HepG2 (cell line): Measurements from ENCODE around the gene SDK2. TPM values are rescaled to one million over a fixed set of nuclear protein-coding genes. Genes with fewer than 3 reads are reported as not detected.

ENCODE experiments used
- ATAC-seq: fragments of 200-7000 bp; cut with Tn5 transposase; 3 replicates; pipeline ENCODE4 v1.9.1; 2020; ENCODE audit warnings: mild to moderate bottlenecking, moderate library complexity
- BruUV-seq: library from RNA; stranded (reverse); fragments of 400-500 nt; replicated peaks from 2 replicates; lab custom pipeline; 2021; lab: Mats Ljungman, UMichigan
- CTCF ChIA-PET: fragments of 300-600 bp; formaldehyde crosslinking; extraction: SDS; loops from one replicate; lab custom pipeline; 2021; ENCODE audit warnings: low total read pairs, inconsistent platforms, low intra/inter-chr PET ratio; lab: Yijun Ruan, JAX
- POLR2A ChIA-PET: fragments of 350-600 bp; sonication (Branson Sonifier 250); formaldehyde crosslinking; loops from one replicate; lab custom pipeline; 2020; ENCODE audit warnings: antibody characterized with exemption, inconsistent platforms; lab: Yijun Ruan, JAX
- DNase-seq: peaks from one replicate; pipeline ENCODE4 v3.0.0-alpha.2; 2015; ENCODE audit warnings: low spot score
- FAIRE-seq: peaks from 3 replicates; lab custom pipeline; 2011; peaks lifted over from hg19 to GRCh38; lab: Jason Lieb, UNC
- H2AFZ ChIP-seq: one replicate; pipeline ENCODE4 v1.6.1; 2011; ENCODE audit warnings: low read length, inconsistent platforms
- H3K27ac ChIP-seq: fragments of 300-600 bp; 3 replicates; pipeline ENCODE4 v1.8.0; 2011; ENCODE audit warnings: mixed run types, mild to moderate bottlenecking, mixed read lengths, low read length, inconsistent platforms; ENCODE audit not compliant: insufficient read depth; ENCODE audit errors: extremely low read length
- H3K27me3 ChIP-seq, 2 experiments: fragments of 200-600 bp in 1 of 2; 2 replicates in 1 of 2; 3 replicates in 1 of 2; pipeline versions ENCODE4 v1.6.0 to v1.8.0; 2011; ENCODE audit warnings: low read length in 2 of 2, mild to moderate bottlenecking in 2 of 2, moderate library complexity in 2 of 2, inconsistent platforms in 1 of 2; ENCODE audit not compliant: insufficient read depth in 2 of 2, control insufficient read depth in 1 of 2
- H3K36me3 ChIP-seq, 2 experiments: fragments of 200-600 bp in 1 of 2; replicated peaks in 1 of 2; 2 replicates in 1 of 2; 3 replicates in 1 of 2; pipeline versions ENCODE4 v1.5.1 to v1.8.0; 2011; ENCODE audit warnings: low read length in 2 of 2, inconsistent platforms in 1 of 2; ENCODE audit not compliant: insufficient read depth in 2 of 2, control insufficient read depth in 1 of 2
- H3K4me1 ChIP-seq: 2 replicates; pipeline ENCODE4 v1.5.1; 2012; ENCODE audit warnings: low read length, inconsistent platforms; ENCODE audit not compliant: insufficient read depth
- H3K4me2 ChIP-seq: 2 replicates; pipeline ENCODE4 v1.6.0; 2011; ENCODE audit warnings: low read depth, low read length, inconsistent platforms
- H3K4me3 ChIP-seq, 3 experiments: fragments of 200-600 bp in 1 of 3; sonication (generic), shearing (Covaris generic) in 1 of 3; replicated peaks in 1 of 3; 2 replicates each; pipeline ENCODE4 v1.5.1; 2011 to 2016; ENCODE audit warnings: low read length in 3 of 3, inconsistent platforms in 2 of 3, low read depth in 2 of 3, mild to moderate bottlenecking in 2 of 3, control low read depth in 1 of 3, mixed read lengths in 1 of 3; ENCODE audit not compliant: insufficient read depth in 1 of 3
- H3K79me2 ChIP-seq: one replicate; pipeline ENCODE4 v1.6.1; 2011; ENCODE audit warnings: low read length, inconsistent platforms; ENCODE audit not compliant: insufficient read depth
- H3K9ac ChIP-seq: 2 replicates; pipeline ENCODE4 v1.6.0; 2011; ENCODE audit warnings: mild to moderate bottlenecking, low read depth, low read length, inconsistent platforms; ENCODE audit not compliant: insufficient read depth
- H3K9me3 ChIP-seq: 2 replicates; pipeline ENCODE4 v1.5.1; 2012; ENCODE audit warnings: mild to moderate bottlenecking, low read length
- H4K20me1 ChIP-seq: 2 replicates; pipeline ENCODE4 v1.6.0; 2011; ENCODE audit warnings: inconsistent platforms, mild to moderate bottlenecking, low read length, moderate library complexity; ENCODE audit not compliant: insufficient read depth
- ATF7 ChIP-seq, 2 experiments: fragments of 450-650 bp in 1 of 2; sonication (generic) in 1 of 2; formaldehyde crosslinking in 1 of 2; IDR thresholded peaks; 2 replicates each; pipeline versions ENCODE4 v1.4.0 to v1.6.1; 2016 to 2020; ENCODE audit warnings: antibody characterized with exemption in 1 of 2, mild to moderate bottlenecking in 1 of 2, missing genetic modification reagents in 1 of 2
- CEBPZ ChIP-seq: IDR thresholded peaks from 2 replicates; pipeline ENCODE4 v1.6.1; 2012; ENCODE audit warnings: low read length, improper control_type of control experiment
- GFI1 ChIP-seq: sonication (generic); formaldehyde crosslinking; IDR thresholded peaks from 2 replicates; pipeline ENCODE4 v1.5.0; 2020; ENCODE audit warnings: missing genetic modification reagents, mild to moderate bottlenecking, borderline replicate concordance
- JUND ChIP-seq: sonication (generic); formaldehyde crosslinking; IDR thresholded peaks from 2 replicates; pipeline ENCODE4 v1.8.0; 2022; ENCODE audit warnings: mild to moderate bottlenecking, missing genetic modification reagents
- KLF11 ChIP-seq: IDR thresholded peaks from 2 replicates; pipeline ENCODE4 v1.6.1; 2016; ENCODE audit warnings: missing compliant biosample characterization
- YY1 ChIP-seq: IDR thresholded peaks from 2 replicates; pipeline ENCODE4 v1.6.1; 2011; ENCODE audit warnings: low read length, low read depth, moderate library complexity, mild to moderate bottlenecking; ENCODE audit not compliant: insufficient read depth, insufficient replicate concordance
- ZFAT ChIP-seq: sonication (generic); formaldehyde crosslinking; conservative IDR thresholded peaks from 2 replicates; pipeline ENCODE4 v1.8.1; 2023; ENCODE audit warnings: missing genetic modification reagents, inconsistent platforms
- ZNF33A ChIP-seq: sonication (generic); formaldehyde crosslinking; IDR thresholded peaks from 2 replicates; pipeline ENCODE4 v1.5.1; 2020; ENCODE audit warnings: missing genetic modification reagents, mild to moderate bottlenecking, moderate library complexity, borderline replicate concordance
- ZNF468 ChIP-seq: sonication (generic); formaldehyde crosslinking; IDR thresholded peaks from 2 replicates; pipeline ENCODE4 v1.8.0; 2022; ENCODE audit warnings: mild to moderate bottlenecking, moderate library complexity, missing genetic modification reagents
- ZNF574 ChIP-seq: sonication (generic); formaldehyde crosslinking; IDR thresholded peaks from 2 replicates; pipeline ENCODE4 v1.4.0; 2020; ENCODE audit warnings: missing genetic modification reagents
- WGBS: methylation state at CpG from one replicate; pipeline ENCODE4 v1.1.6; 2017; ENCODE audit warnings: low lambda C conversion rate; 5-methylcytosine and 5-hydroxymethylcytosine counted together
- in situ Hi-C: cut with HindIII; loops from 2 replicates; pipeline ENCODE4 v1.10.0; 2017; ENCODE audit warnings: low pct_unique_long_range_greater_than_20kb; ENCODE audit not compliant: extremely low pct_ligation_motif_present
- intact Hi-C: fragments of 100-400 bp; cut with micrococcal nuclease; formaldehyde crosslinking; loops from one replicate; pipeline ENCODE4 v1.10.0; 2022; ENCODE audit not compliant: unreplicated experiment
- polyA plus RNA-seq, 8 experiments: library from polyadenylated mRNA; depleted of rRNA in 3 of 8; stranded (reverse) in 7 of 8; unstranded in 1 of 8; fragments of >200 nt; fragmentation: Illumina TruSeq in 4 of 8; extraction: Trizol in 4 of 8; gene quantifications; 2 replicates each; pipeline versions ENCODE4 v1.2.1 to v1.2.3, GENCODE V29; 2011 to 2016; ENCODE audit warnings: low read depth in 4 of 8, missing spikeins in 1 of 8, mixed read lengths in 1 of 8; ENCODE audit not compliant: insufficient read depth in 1 of 8
- total RNA-seq, 5 experiments: library from RNA; depleted of rRNA; stranded (reverse); fragments of >200 nt; fragmentation: Illumina TruSeq; extraction: Trizol; gene quantifications; 2 replicates each; pipeline ENCODE4 v1.2.3, GENCODE V29; 2016; ENCODE audit warnings: low read depth in 1 of 5

SDK2 gene
- total and polyA plus RNA-seq, 2 of the 13 experiments (the other 11 are each of a cell fraction or from before 2014, with no cell fraction given) = not detected

GRCh38 chr17:73493956-73494926 is 150.0 kb downstream of the SDK2 start:
- Histone ChIP-seq H3K79me2 (no peaks in the 10 kb centered on the region), H3K4me1 (no peaks in the 10 kb centered on the region), H3K9ac (no peak overlapping the region), H3K9me3 (no peaks in the 10 kb centered on the region), H3K4me2 (no peak overlapping the region), H3K4me3 (no peak overlapping the region), H3K27ac (no peak overlapping the region), H2AFZ (no peak overlapping the region), H4K20me1 (no peaks in the 10 kb centered on the region; the same call in 1 of the 2 replicates), H3K36me3 (no peaks in the 10 kb centered on the region), H3K27me3 (peaks cover 11 to 93% of the 10 kb centered on the region in 2 experiments; a peak in 4 of 5 replicates)
- in situ Hi-C loops = no loop called here
- no peak for ATAC-seq
- DNase-seq = no peak
- FAIRE-seq = no peak
- BruUV-seq = no TSS peak
- ChIA-PET POLR2A (no interaction called here), CTCF (no interaction called here)
- no peak for TF ChIP-seq ZNF574 (CRISPR knock-in tag)
- no peak for TF ChIP-seq GFI1
- no peak for TF ChIP-seq JUND (CRISPR knock-in tag)
- TF ChIP-seq ZNF33A (CRISPR knock-in tag) = no peak
- TF ChIP-seq ZNF468 (CRISPR knock-in tag) = no peak
- TF ChIP-seq KLF11 (CRISPR knock-in tag) = no peak
- no peak for TF ChIP-seq ATF7 (IDR thresholded peaks at IDR 0.05)
- TF ChIP-seq ATF7 (CRISPR knock-in tag; IDR thresholded peaks at IDR 0.05) = no peak
- TF ChIP-seq YY1 = no peak
- no peak for TF ChIP-seq CEBPZ
- no peak for TF ChIP-seq ZFAT (CRISPR knock-in tag)
- 1% methylated on average over 14 of the region's 24 CpGs for WGBS
- intact Hi-C loops = no loop called here
